H9 (cell line): ENCODE results near the gene BCAS3. TPM values are rescaled to one million over a fixed set of nuclear protein-coding genes. Genes with fewer than 3 reads are reported as not detected.

Experiments used
- DNase-seq: peaks from one replicate; pipeline ENCODE4 v3.0.0-alpha.2; 2017
- H2AFZ ChIP-seq: one replicate; pipeline ENCODE4 v1.6.1; 2013; ENCODE audit warnings: mild to moderate bottlenecking, low read length, control low read depth, moderate library complexity
- H2AK5ac ChIP-seq: 2 replicates; pipeline ENCODE4 v1.6.1; 2013; ENCODE audit warnings: low read length, control low read depth, mixed read lengths; ENCODE audit not compliant: insufficient read length
- H2BK120ac ChIP-seq: one replicate; pipeline ENCODE4 v1.6.1; 2013; ENCODE audit warnings: low read depth, mild to moderate bottlenecking, low read length, control low read depth, inconsistent platforms; ENCODE audit not compliant: poor library complexity, severe bottlenecking
- H2BK12ac ChIP-seq: 2 replicates; pipeline ENCODE4 v1.6.1; 2013; ENCODE audit warnings: low read length, control low read depth, mixed read lengths, low read depth; ENCODE audit not compliant: insufficient read length
- H2BK15ac ChIP-seq: 2 replicates; pipeline ENCODE4 v1.6.1; 2013; ENCODE audit warnings: low read depth, low read length, control low read depth
- H2BK20ac ChIP-seq: one replicate; pipeline ENCODE4 v1.6.1; 2013; ENCODE audit warnings: low read depth, mild to moderate bottlenecking, low read length, control low read depth, inconsistent platforms; ENCODE audit not compliant: poor library complexity, severe bottlenecking
- H2BK5ac ChIP-seq: 2 replicates; pipeline ENCODE4 v1.6.1; 2013; ENCODE audit warnings: low read length, control low read depth, mixed read lengths; ENCODE audit not compliant: insufficient read length
- H3K14ac ChIP-seq: 2 replicates; pipeline ENCODE4 v1.6.1; 2013; ENCODE audit warnings: low read length, control low read depth; ENCODE audit not compliant: insufficient read depth
- H3K18ac ChIP-seq: 2 replicates; pipeline ENCODE4 v1.6.1; 2013; ENCODE audit warnings: low read depth, mild to moderate bottlenecking, mixed read lengths, low read length, control low read depth; ENCODE audit not compliant: insufficient read length
- H3K23ac ChIP-seq: 2 replicates; pipeline ENCODE4 v1.6.1; 2013; ENCODE audit warnings: low read length, control low read depth, mixed read lengths, low read depth; ENCODE audit not compliant: insufficient read length
- H3K23me2 ChIP-seq: 2 replicates; pipeline ENCODE4 v1.6.1; 2013; ENCODE audit warnings: low read depth, mild to moderate bottlenecking, mixed read lengths, low read length, control low read depth; ENCODE audit not compliant: insufficient read length, poor library complexity, severe bottlenecking
- H3K27ac ChIP-seq: 2 replicates; pipeline ENCODE4 v1.5.1; 2013; ENCODE audit warnings: low read length, control low read depth, mixed read lengths, low read depth; ENCODE audit not compliant: insufficient read length
- H3K27me3 ChIP-seq: 2 replicates; pipeline ENCODE4 v1.6.1; 2013; ENCODE audit warnings: low read length, control low read depth, inconsistent platforms; ENCODE audit not compliant: insufficient read depth
- H3K4ac ChIP-seq: 2 replicates; pipeline ENCODE4 v1.6.1; 2013; ENCODE audit warnings: low read depth, mild to moderate bottlenecking, control low read depth, inconsistent platforms, low read length, moderate library complexity
- H3K4me1 ChIP-seq: 2 replicates; pipeline ENCODE4 v1.6.1; 2013; ENCODE audit warnings: low read length, control low read depth, inconsistent platforms; ENCODE audit not compliant: insufficient read depth
- H3K4me2 ChIP-seq: 2 replicates; pipeline ENCODE4 v1.6.1; 2013; ENCODE audit warnings: low read length, control low read depth, mixed read lengths; ENCODE audit not compliant: insufficient read length, insufficient read depth
- H3K56ac ChIP-seq: 2 replicates; pipeline ENCODE4 v1.6.1; 2013; ENCODE audit warnings: low read depth, mild to moderate bottlenecking, mixed read lengths, low read length, control low read depth; ENCODE audit not compliant: insufficient read length
- H3K79me1 ChIP-seq: 2 replicates; pipeline ENCODE4 v1.6.1; 2013; ENCODE audit warnings: low read depth, mild to moderate bottlenecking, moderate library complexity, low read length, control low read depth, inconsistent platforms; ENCODE audit not compliant: insufficient read depth, poor library complexity, severe bottlenecking
- H3K79me2 ChIP-seq: 2 replicates; pipeline ENCODE4 v1.6.1; 2013; ENCODE audit warnings: low read length, control low read depth, inconsistent platforms; ENCODE audit not compliant: insufficient read depth
- H3K9ac ChIP-seq: 2 replicates; pipeline ENCODE4 v1.6.1; 2013; ENCODE audit warnings: low read length, control low read depth, mixed read lengths; ENCODE audit not compliant: insufficient read length; ENCODE audit errors: extremely low read depth
- H3K9me3 ChIP-seq: one replicate; pipeline ENCODE4 v1.6.1; 2013; ENCODE audit warnings: low read depth, low read length, inconsistent platforms; ENCODE audit not compliant: control insufficient read depth
- H3T11ph ChIP-seq: one replicate; pipeline ENCODE4 v1.6.1; 2013; ENCODE audit warnings: mild to moderate bottlenecking, low read length, control low read depth, inconsistent platforms
- H4K20me1 ChIP-seq: one replicate; pipeline ENCODE4 v1.6.1; 2013; ENCODE audit not compliant: control insufficient read depth, insufficient read length, insufficient read depth
- H4K5ac ChIP-seq: 2 replicates; pipeline ENCODE4 v1.6.1; 2013; ENCODE audit warnings: low read depth, mild to moderate bottlenecking, mixed read lengths, low read length, control low read depth; ENCODE audit not compliant: insufficient read length
- H4K8ac ChIP-seq: replicated peaks from 2 replicates; pipeline ENCODE4 v1.6.1; 2013; ENCODE audit warnings: low read length, control low read depth, mixed read lengths, low read depth; ENCODE audit not compliant: insufficient read length
- H4K91ac ChIP-seq: 2 replicates; pipeline ENCODE4 v1.6.1; 2013; ENCODE audit warnings: low read depth, mild to moderate bottlenecking, moderate library complexity, mixed read lengths, low read length, control low read depth; ENCODE audit not compliant: insufficient read length
- H3K27ac Mint-ChIP-seq, 3 experiments: 2 replicates in 2 of 3; 3 replicates in 1 of 3; pipeline ENCODE4 v1.8.0; 2020 to 2021; ENCODE audit warnings: mixed read lengths in 3 of 3, mild to moderate bottlenecking in 1 of 3, moderate library complexity in 1 of 3
- H3K27me3 Mint-ChIP-seq: 2 replicates; pipeline ENCODE4 v1.8.0; 2021; ENCODE audit warnings: low read depth, mild to moderate bottlenecking, moderate library complexity, mixed read lengths
- H3K36me3 Mint-ChIP-seq, 3 experiments: 2 replicates in 2 of 3; 3 replicates in 1 of 3; pipeline ENCODE4 v1.8.0; 2020 to 2021; ENCODE audit warnings: low read depth in 3 of 3, mixed read lengths in 3 of 3; ENCODE audit not compliant: insufficient read depth in 1 of 3
- H3K4me1 Mint-ChIP-seq, 2 experiments: 2 replicates each; pipeline ENCODE4 v1.8.0; 2020; ENCODE audit warnings: mixed read lengths in 2 of 2
- H3K4me3 Mint-ChIP-seq, 2 experiments: 2 replicates in 1 of 2; 3 replicates in 1 of 2; pipeline ENCODE4 v1.8.0; 2020 to 2021; ENCODE audit warnings: mild to moderate bottlenecking in 2 of 2, mixed read lengths in 2 of 2, moderate library complexity in 1 of 2
- H3K9me3 Mint-ChIP-seq, 2 experiments: 2 replicates in 1 of 2; 3 replicates in 1 of 2; pipeline ENCODE4 v1.8.0; 2020; ENCODE audit warnings: mild to moderate bottlenecking in 2 of 2, mixed read lengths in 2 of 2, moderate library complexity in 1 of 2
- WGBS: extraction: QIAGEN DNeasy Blood & Tissue Kit; methylation state at CpG from one replicate; pipeline ENCODE4 v1.1.7; 2013; ENCODE audit warnings: missing lambda C conversion rate, low lambda C conversion rate, mixed read lengths; ENCODE audit not compliant: insufficient read length; ENCODE audit errors: extremely low coverage; 5-methylcytosine and 5-hydroxymethylcytosine counted together
- total RNA-seq: library from RNA; stranded (reverse); gene quantifications from 2 replicates; pipeline ENCODE4 v1.2.1, GENCODE V29; 2021
- TF ChIP-seq, protein P1 (sequence below): fragments of 200-600 bp; sonication (generic); conservative IDR thresholded peaks from 3 replicates; pipeline ENCODE4 v1.8.0; 2021; ENCODE audit warnings: antibody characterized with exemption, mild to moderate bottlenecking

Gene BCAS3
- total RNA-seq, 1 experiment from 2014 or later: 22.4 TPM

- Histone ChIP-seq H3K18ac (no peak overlapping the region), H3K23ac (no peak overlapping the region), H3T11ph (no peak overlapping the region), H3K9me3 (no peaks in the 10 kb centered on the region), H2AK5ac (no peak overlapping the region), H2AFZ (no peak overlapping the region), H3K27ac (no peak overlapping the region), H4K5ac (no peak overlapping the region), H2BK12ac (no peak overlapping the region), H4K91ac (no peak overlapping the region), H2BK20ac (no peak overlapping the region), H3K56ac (no peak overlapping the region), H3K23me2 (no peaks in the 10 kb centered on the region), H3K4me1 (peaks cover 3% of the 10 kb centered on the region; the same call in 1 of the 2 replicates), H3K14ac (no peak overlapping the region), H3K79me2 (no peaks in the 10 kb centered on the region), H3K4me2 (no peak overlapping the region), H3K4ac (no peak overlapping the region), H3K79me1 (no peaks in the 10 kb centered on the region), H2BK15ac (no peak overlapping the region), H4K20me1 (no peaks in the 10 kb centered on the region), H4K8ac (no peak overlapping the region), H3K27me3 (no peaks in the 10 kb centered on the region), H2BK120ac (no peak overlapping the region), H2BK5ac (no peak overlapping the region), H3K9ac (no peak overlapping the region)
- Mint-ChIP-seq H3K4me3 (no peak overlapping the region), H3K9me3 (no peaks in the 10 kb centered on the region), H3K27me3 (no peaks in the 10 kb centered on the region; the same call in 1 of the 2 replicates), H3K36me3 (no peaks in the 10 kb centered on the region; a peak in 1 of 7 replicates), H3K4me1 (peaks cover 20 to 21% of the 10 kb centered on the region in 2 experiments), H3K27ac (no peak overlapping the region)
- TF ChIP-seq, protein P1, sequence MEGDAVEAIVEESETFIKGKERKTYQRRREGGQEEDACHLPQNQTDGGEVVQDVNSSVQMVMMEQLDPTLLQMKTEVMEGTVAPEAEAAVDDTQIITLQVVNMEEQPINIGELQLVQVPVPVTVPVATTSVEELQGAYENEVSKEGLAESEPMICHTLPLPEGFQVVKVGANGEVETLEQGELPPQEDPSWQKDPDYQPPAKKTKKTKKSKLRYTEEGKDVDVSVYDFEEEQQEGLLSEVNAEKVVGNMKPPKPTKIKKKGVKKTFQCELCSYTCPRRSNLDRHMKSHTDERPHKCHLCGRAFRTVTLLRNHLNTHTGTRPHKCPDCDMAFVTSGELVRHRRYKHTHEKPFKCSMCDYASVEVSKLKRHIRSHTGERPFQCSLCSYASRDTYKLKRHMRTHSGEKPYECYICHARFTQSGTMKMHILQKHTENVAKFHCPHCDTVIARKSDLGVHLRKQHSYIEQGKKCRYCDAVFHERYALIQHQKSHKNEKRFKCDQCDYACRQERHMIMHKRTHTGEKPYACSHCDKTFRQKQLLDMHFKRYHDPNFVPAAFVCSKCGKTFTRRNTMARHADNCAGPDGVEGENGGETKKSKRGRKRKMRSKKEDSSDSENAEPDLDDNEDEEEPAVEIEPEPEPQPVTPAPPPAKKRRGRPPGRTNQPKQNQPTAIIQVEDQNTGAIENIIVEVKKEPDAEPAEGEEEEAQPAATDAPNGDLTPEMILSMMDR: peak; percentile 58
- DNase-seq: no peak
- no CpG with 5 or more reads among the region's 3 CpGs for WGBS
Measured at GRCh38 chr17:61349350-61349749, 671.7 kb downstream of the BCAS3 start.
